Fibroblast of upper back skin (primary cell): Measurements from ENCODE around the gene BAG3.
A peak's percentile ranks its signal among the peaks of the same experiment; 100 is the strongest.
"Not testable (repeated sequence)": the region's sequence is repeated elsewhere in the genome, so short reads cannot be mapped to it uniquely, and the experiment has no call there.

Experiments used
- DNase-seq: peaks from one replicate; pipeline ENCODE4 v3.0.0-alpha.2; 2013

BAG3 gene

GRCh38 chr10:119640875-119641526 is 10.2 kb upstream of the BAG3 start:
- DNase-seq, result no peak

GRCh38 chr10:119642556-119643111 is 8.5 kb upstream of the BAG3 start:
- DNase-seq, result no peak

- peak; percentile 58 for DNase-seq
These were observed 7.6 kb upstream of the BAG3 start for GRCh38 chr10:119643306-119644204.

- DNase-seq, result no peak
These were observed 6.9 kb upstream of the BAG3 start for GRCh38 chr10:119644205-119644814.

- no peak for DNase-seq
These were observed 6.2 kb upstream of the BAG3 start for GRCh38 chr10:119644994-119645393.

- DNase-seq, result no peak
These were observed 1.1 kb upstream of the BAG3 start for GRCh38 chr10:119650062-119650461.

- no peak for DNase-seq
These were observed 557 bp downstream of the BAG3 start for GRCh38 chr10:119651514-119652360.

GRCh38 chr10:119652361-119652730 is 1.2 kb downstream of the BAG3 start:
- peak; percentile 66 for DNase-seq

GRCh38 chr10:119653209-119653608 is 2.0 kb downstream of the BAG3 start:
- no peak for DNase-seq

- no peak for DNase-seq
These were observed 2.7 kb downstream of the BAG3 start for GRCh38 chr10:119653916-119654315.

GRCh38 chr10:119654540-119654939 is 3.4 kb downstream of the BAG3 start:
- no peak for DNase-seq

- peak; percentile 67 for DNase-seq
These were observed 4.4 kb downstream of the BAG3 start for GRCh38 chr10:119655566-119656001.

GRCh38 chr10:119656760-119657159 is 5.6 kb downstream of the BAG3 start:
- DNase-seq, result no peak

- no peak for DNase-seq
These were observed 6.5 kb downstream of the BAG3 start for GRCh38 chr10:119657725-119658124.

- peak; percentile 87 for DNase-seq
These were observed 7.1 kb downstream of the BAG3 start for GRCh38 chr10:119658274-119658673.

GRCh38 chr10:119659951-119660350 is 8.8 kb downstream of the BAG3 start:
- DNase-seq, result no peak

GRCh38 chr10:119662076-119662605 is 11.0 kb downstream of the BAG3 start:
- not testable (repeated sequence) for DNase-seq

GRCh38 chr10:119663866-119664698 is 12.9 kb downstream of the BAG3 start:
- DNase-seq, result no peak

GRCh38 chr10:119665901-119666708 is 14.9 kb downstream of the BAG3 start:
- DNase-seq, result no peak

GRCh38 chr10:119666709-119667004 is 15.5 kb downstream of the BAG3 start:
- no peak for DNase-seq
